ENCODE measurements around the gene MYH7.

DNA sequence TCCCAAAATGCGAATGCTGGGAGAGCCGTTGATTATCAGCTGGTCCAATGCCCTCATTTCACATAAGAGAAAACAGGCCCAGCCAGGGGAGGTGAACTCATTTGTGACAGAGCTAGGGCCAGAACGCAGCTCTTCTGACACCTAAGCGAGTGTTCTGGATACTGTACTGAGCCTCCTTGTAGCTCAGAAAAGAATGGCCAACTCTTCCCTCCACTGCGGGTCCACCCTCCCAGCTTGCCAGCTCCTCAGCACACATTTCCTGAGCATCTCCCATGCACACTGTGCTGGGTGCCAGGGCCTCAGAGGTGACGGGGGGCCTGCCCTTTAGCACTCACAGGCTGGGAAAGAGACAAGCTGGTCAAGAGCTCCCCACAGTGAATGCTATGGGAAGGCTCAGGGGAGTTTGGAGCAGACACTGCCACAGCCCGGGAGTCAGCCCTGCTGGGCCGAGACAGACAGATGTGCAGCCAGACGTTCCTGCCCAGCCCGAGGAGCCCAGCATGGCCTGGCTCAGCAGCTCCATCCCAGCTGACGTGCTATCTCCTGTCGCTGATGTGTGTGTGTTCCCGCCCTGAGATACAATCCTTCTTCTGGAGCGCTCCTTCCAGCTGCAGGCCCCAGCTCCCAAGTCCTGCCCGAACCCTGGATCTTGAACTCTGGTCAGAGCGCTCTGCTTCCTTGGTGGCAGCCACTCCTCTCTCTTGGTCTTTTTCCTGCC, 55.1 kb downstream of the MYH7 start:
- TF ChIP-seq, protein P1, sequence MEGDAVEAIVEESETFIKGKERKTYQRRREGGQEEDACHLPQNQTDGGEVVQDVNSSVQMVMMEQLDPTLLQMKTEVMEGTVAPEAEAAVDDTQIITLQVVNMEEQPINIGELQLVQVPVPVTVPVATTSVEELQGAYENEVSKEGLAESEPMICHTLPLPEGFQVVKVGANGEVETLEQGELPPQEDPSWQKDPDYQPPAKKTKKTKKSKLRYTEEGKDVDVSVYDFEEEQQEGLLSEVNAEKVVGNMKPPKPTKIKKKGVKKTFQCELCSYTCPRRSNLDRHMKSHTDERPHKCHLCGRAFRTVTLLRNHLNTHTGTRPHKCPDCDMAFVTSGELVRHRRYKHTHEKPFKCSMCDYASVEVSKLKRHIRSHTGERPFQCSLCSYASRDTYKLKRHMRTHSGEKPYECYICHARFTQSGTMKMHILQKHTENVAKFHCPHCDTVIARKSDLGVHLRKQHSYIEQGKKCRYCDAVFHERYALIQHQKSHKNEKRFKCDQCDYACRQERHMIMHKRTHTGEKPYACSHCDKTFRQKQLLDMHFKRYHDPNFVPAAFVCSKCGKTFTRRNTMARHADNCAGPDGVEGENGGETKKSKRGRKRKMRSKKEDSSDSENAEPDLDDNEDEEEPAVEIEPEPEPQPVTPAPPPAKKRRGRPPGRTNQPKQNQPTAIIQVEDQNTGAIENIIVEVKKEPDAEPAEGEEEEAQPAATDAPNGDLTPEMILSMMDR (IDR thresholded peaks at IDR 0.05) = no peak
- no peak for TF ChIP-seq POLR2A (IDR thresholded peaks at IDR 0.05)
